Skin of body (tissue), 2 donors: ENCODE measurements around the gene PHAF1. TPM values are rescaled to one million over a fixed set of nuclear protein-coding genes. Genes with fewer than 3 reads are reported as not detected.

Experiments
- DNase-seq: peaks from one replicate; lab custom pipeline; 2025; lab: John Stamatoyannopoulos, UW
- total RNA-seq: library from RNA; depleted of rRNA; stranded (reverse); fragments of >200 nt; gene quantifications from one replicate; pipeline ENCODE4 v1.2.3, GENCODE V29; 2014

The PHAF1 gene
- total RNA-seq, 1 donor from 2014 or later, result 21.2 TPM

DNA sequence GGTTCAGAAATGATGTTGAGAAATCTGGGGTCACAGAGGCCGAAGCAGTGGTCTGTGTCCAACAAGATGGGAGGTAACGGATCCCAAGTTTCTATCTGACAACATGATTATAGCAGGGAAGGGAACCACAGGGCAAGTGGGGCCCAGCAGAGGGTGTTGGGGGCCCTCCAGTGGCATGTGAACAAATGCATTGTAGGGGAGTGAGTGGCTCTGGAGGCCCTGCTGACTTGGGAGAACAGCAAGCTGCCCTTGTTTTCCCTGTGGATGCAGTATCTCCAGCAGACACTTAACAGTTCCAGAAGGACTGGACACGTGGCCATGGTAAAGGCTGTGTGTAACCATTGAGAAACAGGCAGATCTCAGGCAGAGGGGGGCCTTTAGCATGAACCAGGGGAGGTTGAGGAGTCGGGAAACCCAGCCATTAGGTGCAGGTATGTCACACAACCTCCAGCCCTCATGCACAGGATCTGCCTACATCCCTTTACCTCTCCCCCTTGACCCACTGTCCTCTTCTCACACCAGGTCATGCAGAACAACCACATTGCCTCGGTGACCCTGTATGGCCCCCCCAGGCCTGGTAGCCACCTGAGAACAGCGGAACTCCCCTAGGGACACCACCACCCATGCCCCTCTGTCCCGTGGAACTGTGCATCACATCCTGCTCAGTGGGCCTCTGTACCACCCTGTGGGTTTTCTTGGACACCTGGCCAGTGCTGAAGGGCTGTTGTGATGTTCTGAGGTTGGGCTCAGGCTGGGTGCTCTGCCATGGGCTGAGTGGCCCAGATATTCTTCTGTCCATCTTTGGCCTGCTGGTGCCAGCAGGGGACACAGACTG lies 37.0 kb downstream of the PHAF1 start:
- no peak for DNase-seq

DNA sequence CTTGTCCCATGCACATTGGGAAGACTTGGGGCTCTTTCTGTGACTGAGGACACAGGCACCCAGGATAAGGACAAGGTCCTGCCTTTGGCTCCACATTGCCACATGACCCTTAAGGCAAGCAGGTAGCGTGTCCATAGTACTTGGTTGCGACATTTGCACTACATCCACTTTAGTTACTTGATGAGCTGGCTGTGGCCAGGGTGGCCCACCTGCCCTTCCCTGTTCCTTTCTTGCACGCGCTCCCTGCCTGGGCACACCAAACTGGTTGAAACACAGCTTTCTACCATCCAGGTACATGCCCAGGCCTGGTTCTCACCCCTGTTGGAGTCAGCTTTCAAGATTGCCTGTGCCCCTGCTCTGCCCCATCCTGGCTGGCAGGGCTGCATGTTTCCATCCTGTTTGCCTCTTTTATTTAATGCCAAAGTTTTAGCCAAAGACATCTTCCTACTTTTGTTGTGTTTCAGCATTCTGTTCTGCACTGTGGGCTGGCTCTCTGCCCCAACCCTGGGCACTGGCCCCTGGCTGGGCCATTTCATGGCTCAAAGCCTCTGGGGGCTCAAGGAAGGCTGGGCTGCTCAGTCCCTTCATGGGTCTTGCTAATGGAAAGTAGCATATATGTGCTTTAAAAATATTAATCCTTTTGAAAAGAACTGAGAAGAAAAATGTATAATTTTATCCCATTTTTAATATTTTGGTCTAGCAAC lies 37.8 kb downstream of the PHAF1 start:
- DNase-seq, result no peak

DNA sequence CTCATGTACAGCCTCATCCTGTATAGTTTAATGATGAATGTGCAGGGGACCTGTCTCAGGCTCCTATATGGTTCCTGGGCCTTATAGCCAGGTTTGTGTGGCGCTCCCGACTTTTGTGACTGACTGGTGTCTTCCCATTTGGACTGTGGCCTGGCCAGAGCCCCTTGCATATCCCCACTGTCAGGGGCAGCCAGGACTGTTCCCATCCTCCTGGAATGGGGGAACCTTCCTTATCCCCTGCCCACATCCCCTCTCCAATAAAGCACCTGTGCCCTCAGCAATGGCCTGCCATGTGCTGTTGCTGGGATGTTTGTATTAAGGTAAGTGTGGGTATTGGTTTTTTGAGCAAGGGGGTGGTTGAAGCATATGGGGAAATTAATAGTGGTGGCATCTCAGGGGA lies 38.5 kb downstream of the PHAF1 start:
- DNase-seq, result no peak

DNA sequence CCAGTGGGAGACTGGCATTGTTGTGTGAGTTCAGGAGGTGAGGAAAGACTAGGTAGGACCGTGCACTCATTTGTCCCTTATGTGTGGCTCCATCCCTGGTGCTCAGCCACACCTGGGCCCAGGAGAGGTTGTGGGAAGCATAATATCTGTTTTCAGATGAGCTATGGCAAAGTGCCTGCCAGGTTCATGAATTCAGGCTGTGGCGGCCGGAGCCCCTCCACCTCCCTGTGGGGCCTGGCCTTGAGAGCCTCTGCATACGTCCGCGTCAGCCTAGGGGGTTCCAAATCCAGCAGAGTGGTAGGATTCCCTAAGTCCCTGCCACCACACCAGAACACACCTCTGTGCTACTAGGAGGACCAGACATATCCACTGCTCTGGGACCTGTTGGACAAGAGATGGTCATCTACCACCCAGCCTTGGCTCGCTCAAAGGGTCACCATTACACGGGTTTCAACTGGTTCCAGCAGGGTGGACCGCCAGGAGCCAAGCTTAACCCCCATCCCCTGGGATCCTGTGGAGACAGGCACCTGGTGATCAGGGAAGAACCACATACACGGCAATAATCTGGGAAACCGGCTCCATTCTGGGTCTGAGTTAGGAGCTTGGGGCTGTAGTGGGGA lies 39.0 kb downstream of the PHAF1 start:
- no peak for DNase-seq

DNA sequence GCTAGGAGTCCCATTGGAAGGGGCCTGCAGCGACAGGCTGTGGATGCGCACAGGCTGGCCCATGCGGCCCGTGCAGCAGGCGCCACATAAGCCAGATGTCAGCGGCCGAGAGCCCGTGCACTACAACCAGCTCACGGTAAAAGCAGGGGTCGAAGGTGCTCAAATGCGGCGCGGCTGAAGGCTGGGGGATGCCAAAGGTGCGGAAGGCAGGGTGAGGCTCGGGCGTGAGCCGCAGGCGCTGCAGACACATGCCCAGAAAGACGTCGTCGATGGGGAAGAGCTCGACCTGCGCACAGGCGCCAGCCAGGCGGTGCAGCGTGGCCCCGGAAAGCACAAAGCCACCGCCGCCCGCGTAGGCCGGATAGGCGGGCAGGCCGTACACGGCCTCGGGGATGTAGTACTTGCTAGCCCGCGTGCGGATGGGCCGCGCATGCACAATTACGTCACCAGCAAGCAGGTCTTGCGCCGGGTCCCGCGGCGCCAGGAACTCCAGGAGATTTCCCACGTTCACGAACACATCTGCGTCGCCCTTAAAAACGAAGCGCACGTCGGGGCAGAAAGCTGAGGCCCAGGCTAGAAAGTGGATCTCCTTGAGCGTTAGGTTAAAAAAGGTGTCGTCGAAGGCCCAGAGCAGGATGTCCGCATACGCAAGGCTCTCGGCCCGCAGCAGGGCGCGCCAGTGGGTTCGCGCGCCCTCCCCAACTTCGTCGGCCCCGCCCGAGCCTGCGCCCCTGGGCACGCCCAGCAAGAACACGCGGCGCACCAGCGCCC lies 39.7 kb downstream of the PHAF1 start:
- no peak for DNase-seq

DNA sequence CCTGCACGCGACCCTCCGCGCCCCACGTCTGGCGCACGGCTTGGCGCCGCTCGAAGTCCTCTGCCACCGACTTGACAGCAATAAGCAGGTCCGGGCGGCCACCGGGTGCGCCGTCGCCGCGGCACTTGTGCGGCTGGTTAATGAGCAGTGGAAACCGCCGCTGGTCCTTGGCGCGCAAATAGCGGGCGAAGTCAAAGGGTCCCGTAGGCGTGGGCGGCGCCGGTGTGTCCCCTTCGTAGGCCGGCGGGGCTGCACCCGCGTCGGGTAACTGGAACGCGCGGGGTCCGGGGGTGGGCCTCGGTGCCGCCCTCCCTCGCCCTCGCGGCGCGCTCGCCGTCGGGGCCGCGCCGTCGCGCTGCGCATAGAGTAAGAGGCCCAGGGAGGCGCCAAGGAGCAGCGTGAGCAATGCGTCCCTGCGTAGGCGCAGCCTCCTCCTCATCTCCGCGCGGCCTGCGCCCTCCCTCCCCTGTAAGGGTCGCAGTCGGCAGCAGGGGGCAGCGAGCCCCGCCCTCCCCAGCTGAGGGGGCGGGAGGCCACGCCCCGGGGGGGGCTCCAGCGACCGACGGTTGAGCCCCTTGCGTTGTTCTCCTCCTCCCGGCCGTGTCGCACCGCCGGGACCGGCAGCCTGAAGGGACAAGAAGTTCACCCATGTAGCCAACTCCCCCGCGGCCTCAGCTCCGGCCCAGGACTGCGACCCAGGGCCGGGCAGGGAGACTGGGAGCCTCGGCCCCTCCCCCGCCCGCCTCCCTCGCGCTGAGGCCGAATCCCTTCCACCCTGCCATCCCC lies 40.5 kb downstream of the PHAF1 start:
- peak; percentile 77 for DNase-seq

DNA sequence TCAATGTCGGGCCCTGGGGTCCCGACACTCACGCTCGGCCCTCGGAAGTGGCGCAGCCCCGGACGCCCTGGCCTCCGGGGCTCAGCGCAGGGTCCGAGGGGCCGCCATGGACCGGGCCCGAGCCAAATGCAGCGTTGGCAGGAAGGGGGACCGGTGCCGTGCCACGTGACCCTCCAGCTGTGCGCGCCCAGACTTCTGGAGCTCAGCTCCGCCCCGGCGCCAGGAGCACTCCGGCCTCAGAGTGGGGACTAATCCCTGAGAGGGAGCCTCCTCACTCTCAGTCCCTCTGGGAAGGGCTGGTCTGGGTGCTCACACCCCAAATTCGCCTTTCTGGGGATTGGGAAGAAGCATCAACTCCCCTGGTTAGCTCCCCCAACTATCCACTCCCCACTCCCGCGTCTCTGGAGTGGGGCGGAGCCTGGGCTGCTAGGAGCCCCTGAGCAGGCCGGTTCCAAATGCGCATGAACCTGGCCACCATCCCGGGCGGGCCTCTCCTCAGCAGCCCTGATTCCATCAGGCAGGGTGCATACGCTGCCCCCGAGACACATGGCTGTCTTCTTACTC lies 41.2 kb downstream of the PHAF1 start, which contains the start of gene B3GNT9:
Gene B3GNT9, minus strand, starts transcription at position 166 of the 564 bp plus-strand sequence. CDS start 513 bp downstream, outside the sequence.
- DNase-seq, result peak; percentile 87

DNA sequence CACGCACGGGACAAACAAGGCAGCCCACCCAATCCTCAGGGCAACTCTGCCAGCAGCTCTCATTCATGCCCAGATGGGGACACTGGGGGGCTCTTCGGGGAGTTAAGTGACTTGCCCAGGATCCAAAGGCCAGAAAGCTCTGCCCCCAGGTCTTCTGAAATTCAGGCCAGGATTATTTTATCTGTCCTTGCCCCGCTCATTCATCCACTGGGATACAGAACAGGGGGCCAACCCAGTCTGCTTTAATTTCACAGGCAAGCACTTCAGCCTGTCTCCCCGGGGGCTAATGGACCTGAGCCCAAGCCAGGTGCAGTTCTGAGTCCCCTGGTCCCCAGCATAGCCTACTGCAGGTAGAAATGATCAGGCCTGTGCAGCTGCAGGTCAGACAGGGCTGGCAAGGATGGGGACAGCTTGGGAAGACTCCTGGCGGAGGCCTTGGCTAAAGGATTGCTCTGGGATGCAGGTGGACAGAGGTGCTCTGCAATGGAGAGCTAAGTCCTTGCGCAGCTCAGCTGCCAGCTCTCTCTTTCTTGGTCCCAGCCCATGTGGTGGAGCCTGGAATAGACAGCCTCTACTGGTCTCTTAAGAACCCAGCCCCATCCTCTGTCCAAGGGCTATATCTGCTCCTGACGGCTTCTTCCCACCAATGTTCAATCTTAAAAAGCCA lies 41.8 kb downstream of the PHAF1 start:
- DNase-seq, result no peak

DNA sequence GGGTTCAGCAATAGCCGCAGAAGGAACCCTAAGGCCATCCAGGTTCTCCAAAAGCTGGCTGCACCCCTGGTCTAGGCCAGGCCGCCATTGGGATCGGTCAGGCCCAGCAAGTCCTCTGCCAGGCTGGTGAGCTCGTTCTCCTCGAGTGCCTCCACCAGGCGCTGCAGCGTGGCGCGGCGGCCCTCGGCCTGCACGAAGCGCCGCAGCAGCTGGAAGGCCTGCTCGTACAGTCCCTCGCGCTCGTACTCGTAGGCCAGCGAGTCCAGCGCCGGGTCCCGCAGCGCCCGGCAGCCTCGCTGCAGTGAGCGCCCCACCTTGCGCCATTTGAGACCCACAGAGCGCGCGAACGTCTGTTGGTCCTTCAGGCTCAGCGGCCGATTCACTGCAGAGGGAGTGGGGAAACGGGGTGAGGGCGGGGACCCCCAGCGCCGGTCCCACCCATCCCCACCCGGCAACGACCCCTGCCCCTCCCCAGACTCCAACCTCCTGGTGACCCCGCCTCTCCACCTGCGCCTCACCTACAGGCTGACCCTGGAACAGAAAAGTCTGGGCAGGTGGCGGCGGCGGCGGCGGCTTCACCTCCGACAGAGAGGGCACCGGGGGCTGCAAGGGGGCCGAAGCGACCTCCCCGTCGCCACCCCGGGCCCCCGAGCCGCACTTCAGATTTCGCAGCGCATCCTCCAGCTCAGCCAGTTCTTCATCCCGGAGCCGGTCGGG lies 45.0 kb downstream of the PHAF1 start:
- no peak for DNase-seq

DNA sequence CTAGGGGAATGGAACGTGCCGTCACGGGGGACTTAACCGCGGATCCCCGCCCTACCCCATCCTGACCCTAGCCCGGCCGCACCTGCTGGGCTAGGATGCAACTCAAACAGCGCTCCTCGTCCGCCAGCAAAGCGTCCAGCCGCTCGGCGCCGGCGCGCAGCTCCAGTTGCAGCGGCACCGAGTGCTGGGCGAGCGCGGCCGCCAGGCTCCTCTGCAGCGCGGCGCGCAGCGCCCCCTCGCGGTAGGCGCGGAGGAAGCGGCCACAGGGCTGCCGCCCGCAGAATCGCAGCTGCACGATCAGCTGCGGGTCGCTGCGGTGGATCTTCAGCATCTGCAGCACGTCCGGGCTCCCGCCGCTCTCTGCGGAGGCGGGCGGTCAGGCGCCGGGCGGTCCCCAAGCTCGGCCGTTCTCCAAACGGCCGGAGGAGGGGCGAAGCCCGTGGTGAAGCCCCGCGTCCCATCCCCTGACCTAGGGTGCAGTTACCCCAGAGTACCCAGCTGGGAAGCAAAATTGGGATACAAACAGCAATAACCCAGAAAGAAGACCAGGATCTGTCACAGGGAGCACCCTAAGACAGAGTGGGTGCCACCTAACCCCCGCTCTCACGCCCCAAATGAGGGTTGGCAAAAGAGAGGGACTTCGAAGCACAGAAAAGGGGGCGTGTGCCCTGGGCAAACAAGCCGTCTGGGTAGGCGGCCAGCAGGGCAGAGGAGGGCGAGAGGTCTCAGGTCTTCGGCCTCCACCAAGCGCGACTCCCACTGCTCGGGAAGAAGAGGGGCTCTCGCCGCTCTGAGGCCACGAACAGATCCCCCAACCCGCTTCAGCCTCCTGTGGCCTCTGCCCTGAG lies 45.8 kb downstream of the PHAF1 start:
- DNase-seq, result peak; percentile 48

DNA sequence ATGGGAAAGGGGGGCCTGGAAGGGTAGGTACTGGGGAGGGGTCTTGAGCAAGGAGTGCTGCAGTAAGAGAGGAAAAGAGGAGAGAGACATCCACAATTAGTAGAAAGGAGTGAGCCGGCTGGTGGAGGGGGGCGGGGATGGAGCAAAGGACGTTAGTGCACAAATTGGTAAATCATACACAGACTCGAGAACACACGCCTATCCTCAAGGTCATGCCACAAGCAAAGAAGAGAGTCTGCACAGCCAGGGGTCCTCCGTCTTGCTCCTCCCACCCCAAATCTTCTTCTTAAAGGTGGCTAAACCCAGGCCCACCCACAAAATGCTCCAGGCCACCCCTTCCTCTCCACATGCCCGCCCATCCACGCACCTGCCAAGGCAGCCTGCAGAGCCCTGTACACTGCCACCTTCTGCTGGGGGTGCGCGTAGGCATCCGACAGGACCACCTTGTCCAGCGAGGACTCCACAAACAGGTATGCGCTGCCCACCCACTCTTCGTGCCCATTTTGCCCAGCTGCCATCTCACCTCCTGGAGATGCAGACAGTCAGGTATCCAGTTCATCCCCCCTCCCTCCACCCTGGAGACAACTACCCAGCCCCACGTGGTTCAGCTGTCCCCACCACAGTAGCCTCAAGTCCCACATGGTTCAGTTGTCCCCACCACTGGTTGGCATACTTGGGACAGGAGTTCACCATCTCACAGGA lies 46.6 kb downstream of the PHAF1 start:
- DNase-seq, result no peak

DNA sequence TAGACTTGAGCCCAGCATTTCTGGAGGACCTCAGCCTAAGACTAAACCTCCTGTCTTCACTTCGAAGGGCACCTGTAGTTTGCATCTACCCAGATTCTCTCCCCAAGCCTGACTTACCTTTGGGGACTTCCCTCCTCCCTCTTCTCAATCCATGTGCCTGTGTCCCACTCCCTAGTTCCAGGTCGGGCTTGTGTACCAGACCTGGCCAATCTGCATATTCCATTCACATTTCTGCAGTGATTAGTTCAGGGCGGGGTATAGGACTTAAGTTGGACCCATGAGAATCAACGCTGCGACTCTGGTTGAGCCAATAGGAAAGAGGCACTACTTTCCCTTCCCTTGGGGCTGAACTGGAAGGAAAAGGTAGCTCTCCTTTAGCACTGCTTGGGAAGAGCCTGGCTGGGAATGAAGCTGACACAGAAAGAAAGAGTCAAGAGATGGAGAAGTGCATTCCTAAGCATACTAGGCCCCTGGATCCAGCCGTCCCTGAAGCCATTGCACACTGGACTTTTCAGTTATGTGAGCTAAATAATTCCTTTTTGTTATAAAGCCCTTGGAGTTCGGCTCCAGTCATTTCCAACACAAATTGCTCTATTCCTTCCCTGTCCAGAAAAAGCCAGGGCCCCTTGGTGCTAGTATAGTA lies 47.5 kb downstream of the PHAF1 start:
- no peak for DNase-seq

DNA sequence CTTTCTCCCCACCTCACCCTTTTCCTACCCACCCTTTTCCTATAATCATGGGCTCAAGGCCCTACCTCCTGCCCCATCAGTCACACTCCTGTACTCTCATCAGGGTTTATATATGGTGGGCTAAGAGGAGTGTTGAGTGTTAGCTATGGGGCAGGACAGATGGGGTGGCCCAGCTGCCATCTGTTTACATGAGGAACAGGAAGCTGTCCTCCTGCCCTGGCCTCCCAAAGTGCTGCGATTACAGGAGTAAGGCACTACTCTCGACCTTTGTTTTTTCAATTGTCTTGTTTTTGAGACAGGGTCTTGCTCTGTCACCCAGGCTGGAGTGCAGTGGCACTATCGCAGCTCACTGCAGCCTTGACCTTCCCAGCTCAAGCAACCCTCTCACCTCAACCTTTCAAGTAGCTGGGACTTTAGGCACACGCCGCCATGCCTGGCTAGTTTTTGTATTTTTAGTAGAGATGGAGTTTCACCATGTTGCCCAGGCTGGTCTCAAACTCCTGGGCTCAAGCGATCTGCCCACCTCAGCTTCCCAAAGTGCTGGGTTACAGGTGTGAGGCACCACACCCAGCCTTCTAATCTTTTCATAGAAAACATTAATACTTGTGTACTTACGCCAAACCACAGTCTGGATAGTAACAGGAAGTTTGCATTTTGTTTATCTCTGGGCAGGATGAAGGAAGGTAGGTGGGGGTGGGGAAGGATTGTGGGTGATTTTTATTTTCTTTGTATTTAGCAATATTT lies 48.3 kb downstream of the PHAF1 start:
- DNase-seq, result no peak

DNA sequence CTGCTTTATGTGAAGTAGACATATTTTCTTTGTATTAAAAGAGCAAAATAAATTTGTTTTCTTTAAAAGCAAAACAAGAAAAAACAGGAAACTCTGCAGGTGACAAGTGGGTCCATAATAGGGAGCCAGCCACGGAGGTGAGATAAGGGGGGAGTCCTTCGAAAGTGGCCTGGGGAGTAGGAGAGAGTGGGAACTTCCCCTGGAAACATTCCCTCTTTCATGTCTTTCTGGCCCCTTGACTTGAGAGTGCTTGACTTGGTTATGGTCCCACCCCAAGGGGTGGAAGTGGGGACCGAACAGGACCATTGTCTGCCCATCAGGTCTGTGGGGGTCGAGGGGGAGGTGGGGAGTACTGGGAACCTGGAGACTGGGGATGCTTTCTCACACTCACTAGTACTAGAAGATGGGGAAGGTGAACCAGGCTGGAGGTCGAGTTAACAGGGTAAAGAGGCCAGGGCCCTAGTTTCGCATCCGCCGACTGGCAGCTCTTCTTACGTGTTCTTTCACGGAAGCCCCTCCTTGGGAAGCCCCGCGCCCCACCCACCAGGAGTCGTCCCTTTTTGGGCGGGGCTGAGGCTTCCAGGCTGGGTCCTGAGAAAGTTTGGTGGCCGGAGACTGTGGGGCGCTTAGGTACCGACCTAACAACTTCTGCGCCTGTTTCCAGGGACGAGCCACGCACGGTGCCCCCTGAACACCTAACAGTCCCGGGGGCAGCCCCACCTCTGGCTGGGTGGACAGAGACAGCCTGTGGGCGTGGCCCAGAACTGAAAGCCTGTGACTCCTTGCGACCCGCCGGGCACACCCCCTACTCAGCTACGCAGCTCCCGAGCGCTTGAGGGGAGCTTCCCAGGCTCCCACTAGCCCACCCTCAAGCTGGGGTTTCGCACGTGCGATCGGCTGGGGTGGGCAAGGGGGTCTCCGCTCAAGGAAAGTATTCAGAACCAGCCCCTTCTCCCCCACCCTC lies 49.2 kb downstream of the PHAF1 start:
- no peak for DNase-seq

DNA sequence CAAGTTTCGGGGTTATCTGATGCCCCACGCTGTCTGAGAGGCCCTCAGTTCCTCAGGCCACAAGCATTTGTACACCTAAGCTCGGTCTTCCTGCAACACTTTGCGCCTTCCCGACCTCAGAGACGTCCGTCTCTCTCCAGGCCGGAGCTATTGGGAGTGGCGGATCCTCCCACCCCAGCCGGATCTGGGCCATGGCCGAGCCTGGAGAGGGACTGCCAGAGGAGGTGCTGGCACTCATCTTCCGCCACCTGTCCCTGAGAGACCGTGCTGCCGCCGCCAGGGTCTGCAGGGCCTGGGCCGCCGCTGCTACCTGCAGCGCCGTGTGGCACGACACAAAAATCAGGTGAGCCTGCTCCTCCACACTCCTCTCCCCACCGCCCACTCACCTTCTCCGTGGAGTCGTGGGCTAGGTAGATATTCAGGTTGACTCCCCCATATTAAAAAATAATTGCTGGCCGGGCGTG lies 51.9 kb downstream of the PHAF1 start:
- DNase-seq, result no peak
